OCI-LY1 (cell line): ENCODE data around the gene SPRTN.

ENCODE experiments used
- H2AFZ ChIP-seq: fragments of 200-600 bp; sonication (generic), shearing (Covaris generic); 2 replicates; pipeline ENCODE4 v1.6.0; 2014; ENCODE audit warnings: antibody characterized with exemption, mild to moderate bottlenecking, low read length
- H3F3A ChIP-seq: fragments of 200-600 bp; sonication (generic), shearing (Covaris generic); 2 replicates; pipeline ENCODE4 v1.6.0; 2014; ENCODE audit warnings: mild to moderate bottlenecking, antibody characterized with exemption, low read length, moderate library complexity; ENCODE audit not compliant: insufficient read depth
- H3K27ac ChIP-seq: fragments of 200-600 bp; sonication (generic); 2 replicates; pipeline ENCODE4 v1.5.1; 2014; ENCODE audit warnings: low read length, mixed run types, mild to moderate bottlenecking, low read depth; ENCODE audit not compliant: poor library complexity, severe bottlenecking
- H3K27me3 ChIP-seq: fragments of 200-600 bp; sonication (generic); 2 replicates; pipeline ENCODE4 v1.6.0; 2014; ENCODE audit warnings: antibody characterized with exemption, mild to moderate bottlenecking, low read length, moderate library complexity; ENCODE audit not compliant: insufficient read depth
- H3K36me3 ChIP-seq: fragments of 200-600 bp; sonication (generic); 2 replicates; pipeline ENCODE4 v1.6.1; 2014; ENCODE audit warnings: mild to moderate bottlenecking, antibody characterized with exemption, low read length, moderate library complexity, mixed read lengths; ENCODE audit not compliant: insufficient read depth
- H3K4me1 ChIP-seq: fragments of 200-600 bp; sonication (generic); 2 replicates; pipeline ENCODE4 v1.5.1; 2014; ENCODE audit warnings: mild to moderate bottlenecking, low read length, moderate library complexity; ENCODE audit not compliant: insufficient read depth, severe bottlenecking
- H3K4me2 ChIP-seq: fragments of 200-600 bp; sonication (generic), shearing (Covaris generic); 2 replicates; pipeline ENCODE4 v1.6.1; 2014; ENCODE audit warnings: low read length
- H3K4me3 ChIP-seq: fragments of 200-600 bp; sonication (generic); 2 replicates; pipeline ENCODE4 v1.5.1; 2014; ENCODE audit warnings: low read length, low read depth, mild to moderate bottlenecking, mixed read lengths; ENCODE audit not compliant: poor library complexity, severe bottlenecking
- H3K79me2 ChIP-seq: fragments of 200-600 bp; shearing (Covaris generic); 2 replicates; pipeline ENCODE4 v1.6.1; 2016; ENCODE audit warnings: mixed run types, low read length, mixed read lengths; ENCODE audit not compliant: insufficient read depth
- H3K9ac ChIP-seq: fragments of 200-600 bp; sonication (generic), shearing (Covaris generic); 2 replicates; pipeline ENCODE4 v1.6.1; 2014; ENCODE audit warnings: mild to moderate bottlenecking, low read length, mixed read lengths
- H3K9me2 ChIP-seq: fragments of 200-600 bp; sonication (generic), shearing (Covaris generic); 2 replicates; pipeline ENCODE4 v1.6.1; 2014; ENCODE audit warnings: low read depth, mild to moderate bottlenecking, low read length, mixed read lengths
- H3K9me3 ChIP-seq: fragments of 200-600 bp; shearing (Covaris generic); 2 replicates; pipeline ENCODE4 v1.6.1; 2014; ENCODE audit warnings: low read length, mixed read lengths
- H4K20me1 ChIP-seq: fragments of 200-600 bp; sonication (generic), shearing (Covaris generic); 2 replicates; pipeline ENCODE4 v1.6.0; 2016; ENCODE audit warnings: mild to moderate bottlenecking, low read length; ENCODE audit not compliant: insufficient read depth
- EZH2 ChIP-seq: fragments of 200-600 bp; sonication (generic), shearing (Covaris generic); IDR thresholded peaks from 2 replicates; pipeline ENCODE4 v1.8.0; 2017; ENCODE audit warnings: borderline replicate concordance, mixed run types, mild to moderate bottlenecking, antibody characterized with exemption, low read length, moderate library complexity, mixed read lengths
- TF ChIP-seq, protein P1 (sequence below): fragments of 200-600 bp; sonication (generic), shearing (Covaris generic); IDR thresholded peaks from 2 replicates; pipeline ENCODE4 v1.5.1; 2017; ENCODE audit warnings: mild to moderate bottlenecking, antibody characterized with exemption, low read length, moderate library complexity, mixed read lengths

Gene SPRTN

DNA sequence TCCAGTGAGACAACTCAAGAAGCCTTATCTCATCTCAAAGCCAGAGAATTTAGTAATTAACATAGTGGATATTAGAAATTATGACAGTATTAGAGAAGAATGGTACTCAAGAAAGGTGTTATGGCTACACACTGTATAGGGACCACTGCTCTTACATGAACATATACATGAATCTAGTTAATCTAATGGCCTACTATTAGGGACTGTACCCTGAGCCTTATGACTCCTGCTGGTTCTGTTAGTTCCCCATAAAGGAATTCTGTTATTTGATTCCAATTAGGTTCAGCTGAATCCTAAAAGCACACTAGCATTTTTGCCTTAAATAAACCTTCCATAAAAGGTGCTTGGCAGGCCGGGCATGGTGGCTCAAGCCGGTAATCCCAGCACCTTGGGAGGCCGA, 44.3 kb downstream of the SPRTN start:
- Histone ChIP-seq H2AFZ (no peak overlapping the region), H3K36me3 (no peaks in the 10 kb centered on the region), H3K79me2 (0 out of 2 replicates have a peak, but pooled peaks cover 5% of the 10 kb centered on the region), H3K27me3 (no peaks in the 10 kb centered on the region), H4K20me1 (no peaks in the 10 kb centered on the region), H3K9ac (no peak overlapping the region), H3K4me3 (no peak overlapping the region), H3K27ac (no peak overlapping the region), H3K9me3 (no peaks in the 10 kb centered on the region), H3F3A (no peaks in the 10 kb centered on the region), H3K9me2 (no peaks in the 10 kb centered on the region), H3K4me1 (no peaks in the 10 kb centered on the region), H3K4me2 (no peak overlapping the region)
- no peak for TF ChIP-seq EZH2
- TF ChIP-seq, protein P1, sequence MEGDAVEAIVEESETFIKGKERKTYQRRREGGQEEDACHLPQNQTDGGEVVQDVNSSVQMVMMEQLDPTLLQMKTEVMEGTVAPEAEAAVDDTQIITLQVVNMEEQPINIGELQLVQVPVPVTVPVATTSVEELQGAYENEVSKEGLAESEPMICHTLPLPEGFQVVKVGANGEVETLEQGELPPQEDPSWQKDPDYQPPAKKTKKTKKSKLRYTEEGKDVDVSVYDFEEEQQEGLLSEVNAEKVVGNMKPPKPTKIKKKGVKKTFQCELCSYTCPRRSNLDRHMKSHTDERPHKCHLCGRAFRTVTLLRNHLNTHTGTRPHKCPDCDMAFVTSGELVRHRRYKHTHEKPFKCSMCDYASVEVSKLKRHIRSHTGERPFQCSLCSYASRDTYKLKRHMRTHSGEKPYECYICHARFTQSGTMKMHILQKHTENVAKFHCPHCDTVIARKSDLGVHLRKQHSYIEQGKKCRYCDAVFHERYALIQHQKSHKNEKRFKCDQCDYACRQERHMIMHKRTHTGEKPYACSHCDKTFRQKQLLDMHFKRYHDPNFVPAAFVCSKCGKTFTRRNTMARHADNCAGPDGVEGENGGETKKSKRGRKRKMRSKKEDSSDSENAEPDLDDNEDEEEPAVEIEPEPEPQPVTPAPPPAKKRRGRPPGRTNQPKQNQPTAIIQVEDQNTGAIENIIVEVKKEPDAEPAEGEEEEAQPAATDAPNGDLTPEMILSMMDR, result no peak

DNA sequence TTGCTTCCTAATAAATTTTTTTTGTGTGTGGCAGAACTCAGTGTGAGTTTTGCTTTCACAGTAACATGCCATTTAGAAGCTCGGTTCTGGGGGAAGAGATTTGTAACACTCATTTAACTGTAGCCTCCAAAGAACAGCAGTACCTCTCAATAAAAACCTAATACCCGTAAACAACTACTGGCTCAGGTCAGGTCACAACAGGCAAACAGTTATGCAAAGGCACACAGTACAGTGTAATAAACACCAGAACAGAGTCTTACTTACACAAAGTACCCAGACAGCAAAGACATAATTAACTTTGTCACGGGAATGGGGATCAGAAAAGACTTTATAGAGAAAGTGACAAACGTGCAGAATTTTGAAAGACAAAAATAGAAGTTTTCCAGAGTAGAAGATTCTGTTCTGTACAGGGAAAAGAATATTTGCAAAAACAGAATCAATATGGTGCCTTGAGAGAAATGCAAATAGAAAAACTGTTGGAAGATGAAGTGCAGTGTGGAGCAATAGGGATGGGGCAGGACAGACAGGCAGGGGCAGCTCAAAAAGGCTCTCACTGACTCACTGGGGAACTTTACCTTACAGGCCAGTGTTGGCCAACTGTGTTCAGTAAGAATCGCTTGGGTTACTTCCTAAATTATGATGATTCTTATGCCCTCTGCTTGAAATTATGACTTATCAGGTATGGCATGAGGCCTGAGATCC, 45.2 kb downstream of the SPRTN start:
- 0 out of 2 replicates have a peak, but pooled peaks cover 5% of the 10 kb centered on the region for H3K79me2 ChIP-seq
- no peaks in the 10 kb centered on the region for H4K20me1 ChIP-seq
- no peaks in the 10 kb centered on the region for H3K9me3 ChIP-seq
- no peaks in the 10 kb centered on the region for H3K4me1 ChIP-seq
- H3F3A ChIP-seq, result no peaks in the 10 kb centered on the region
- H3K27ac ChIP-seq, result no peak overlapping the region
- H3K36me3 ChIP-seq, result no peaks in the 10 kb centered on the region
- no peaks in the 10 kb centered on the region for H3K27me3 ChIP-seq
- no peak overlapping the region for H2AFZ ChIP-seq
- no peak overlapping the region for H3K9ac ChIP-seq
- H3K9me2 ChIP-seq, result no peaks in the 10 kb centered on the region
- H3K4me2 ChIP-seq, result no peak overlapping the region
- TF ChIP-seq, protein P1, result no peak
- no peak for TF ChIP-seq EZH2
- no peak overlapping the region for H3K4me3 ChIP-seq

DNA sequence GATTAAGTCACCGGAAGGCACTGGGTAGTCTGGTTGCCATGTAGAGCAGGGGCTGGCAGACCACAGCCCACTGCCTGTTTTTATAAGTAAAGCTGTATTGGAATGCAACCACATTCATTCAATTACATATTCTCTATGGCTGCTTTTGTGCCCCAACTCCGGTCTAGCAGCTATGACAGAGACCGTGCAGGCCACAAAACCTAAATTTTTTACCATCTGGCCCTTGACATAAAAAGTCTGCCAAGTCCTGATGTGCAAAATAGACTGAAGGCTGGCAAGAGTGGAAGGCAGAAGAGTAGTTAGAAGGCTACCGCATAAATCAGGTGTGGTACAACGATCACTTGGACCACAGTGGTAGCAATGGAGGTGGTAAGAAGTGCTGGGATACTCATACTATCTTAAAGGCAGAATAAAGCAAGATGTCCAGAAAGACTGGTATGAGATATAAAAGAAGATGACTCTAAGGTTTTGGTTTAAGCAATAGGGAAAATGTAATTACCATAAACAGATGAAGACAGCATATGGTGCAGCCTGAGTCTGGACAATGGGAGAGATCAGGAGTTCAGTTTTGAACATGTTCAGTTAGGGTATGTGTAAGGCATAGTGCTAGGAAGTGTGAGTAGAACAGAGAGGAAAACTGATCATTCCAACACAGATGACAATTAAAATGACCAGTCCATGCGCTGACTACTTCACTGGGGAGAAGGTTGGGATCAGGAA, 46.8 kb downstream of the SPRTN start:
- peaks cover 10% of the 10 kb centered on the region; the same call in 1 of the 2 replicates for H3K79me2 ChIP-seq
- H3K4me3 ChIP-seq, result no peak overlapping the region
- no peaks in the 10 kb centered on the region for H3K36me3 ChIP-seq
- TF ChIP-seq, protein P1, result no peak
- no peak for TF ChIP-seq EZH2
- no peaks in the 10 kb centered on the region for H4K20me1 ChIP-seq
- no peaks in the 10 kb centered on the region for H3K9me2 ChIP-seq
- H3K4me1 ChIP-seq, result no peaks in the 10 kb centered on the region
- no peaks in the 10 kb centered on the region for H3K9me3 ChIP-seq
- no peak overlapping the region for H2AFZ ChIP-seq
- H3K27me3 ChIP-seq, result no peaks in the 10 kb centered on the region
- H3K9ac ChIP-seq, result no peak overlapping the region
- no peaks in the 10 kb centered on the region for H3F3A ChIP-seq
- H3K4me2 ChIP-seq, result no peak overlapping the region
- no peak overlapping the region for H3K27ac ChIP-seq
